Measurements from ENCODE around the gene NCAPD2.
"Not testable (repeated sequence)": the region's sequence is repeated elsewhere in the genome, so short reads cannot be mapped to it uniquely, and the experiment has no call there.

Gene NCAPD2

DNA sequence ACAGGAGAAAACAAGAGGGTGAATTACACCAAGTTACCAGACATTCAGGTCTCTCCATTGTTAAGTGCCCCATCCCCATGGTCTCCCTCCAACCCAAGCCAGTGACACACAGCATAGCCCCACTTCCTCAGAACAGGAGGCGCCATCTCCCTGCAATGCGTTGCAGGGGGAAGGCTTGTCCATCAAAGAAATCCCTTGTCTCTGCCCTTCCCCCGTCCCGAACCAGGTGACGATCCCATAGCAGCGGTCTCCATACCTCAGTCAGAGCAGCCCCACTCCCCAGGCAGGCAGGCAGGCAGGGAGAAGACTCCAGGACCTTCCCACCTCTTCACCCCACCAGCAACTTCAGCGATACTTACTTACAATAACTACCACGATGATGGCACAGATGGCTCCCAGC, 29.4 kb upstream of the NCAPD2 start:
- in situ Hi-C loops (cut with MboI; ENCODE audit: low sequenced_read_pairs) = no loop called here

GRCh38 chr12:6465467-6466183, 28.3 kb upstream of the NCAPD2 start:
- in situ Hi-C loops (cut with MboI; ENCODE audit: low sequenced_read_pairs) = no loop called here

GRCh38 chr12:6466184-6466573, 27.7 kb upstream of the NCAPD2 start:
- in situ Hi-C loops (cut with MboI; ENCODE audit: low sequenced_read_pairs) = no loop called here

DNA sequence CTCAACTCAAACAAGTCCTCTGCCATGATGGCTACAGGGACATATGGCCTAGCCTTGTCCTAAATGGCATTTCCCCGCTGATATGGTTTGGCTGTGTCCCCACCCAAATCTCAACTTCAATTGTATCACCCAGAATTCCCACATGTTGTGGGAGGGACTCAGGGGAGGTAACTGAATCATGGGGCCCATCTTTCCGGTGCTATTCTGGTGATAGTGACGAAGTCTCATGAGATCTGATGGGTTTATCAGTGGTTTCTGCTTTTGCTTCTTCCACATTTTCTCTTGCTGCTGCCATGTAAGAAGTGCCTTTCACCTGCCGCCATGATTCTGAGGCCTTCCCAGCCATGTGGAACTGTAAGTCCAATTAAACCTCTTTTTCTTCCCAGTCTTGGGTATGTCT, 27.2 kb upstream of the NCAPD2 start:
- in situ Hi-C loops (cut with MboI; ENCODE audit: low sequenced_read_pairs) = not testable (repeated sequence)

GRCh38 chr12:6467571-6468282, 26.2 kb upstream of the NCAPD2 start:
- in situ Hi-C loops (cut with MboI; ENCODE audit: low sequenced_read_pairs) = not testable (repeated sequence)

DNA sequence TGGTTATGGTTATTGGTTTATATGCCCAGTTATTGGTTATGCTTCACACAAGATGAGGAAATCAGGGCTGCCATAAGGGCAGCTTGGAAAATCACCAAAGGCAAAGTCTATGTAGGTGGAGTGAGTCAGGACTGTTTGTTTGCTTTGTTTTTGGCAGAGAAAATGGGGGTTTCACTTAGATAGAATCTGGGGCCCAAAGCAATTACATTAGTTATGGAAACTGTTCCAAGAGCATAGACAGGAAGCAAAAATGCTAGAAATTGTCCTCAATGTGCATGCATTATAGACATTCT, 25.7 kb upstream of the NCAPD2 start:
- in situ Hi-C loops (cut with MboI; ENCODE audit: low sequenced_read_pairs) = no loop called here

- in situ Hi-C loops (cut with MboI; ENCODE audit: low sequenced_read_pairs) = no loop called here
Observed at GRCh38 chr12:6469092-6469491, 24.8 kb upstream of the NCAPD2 start.

DNA sequence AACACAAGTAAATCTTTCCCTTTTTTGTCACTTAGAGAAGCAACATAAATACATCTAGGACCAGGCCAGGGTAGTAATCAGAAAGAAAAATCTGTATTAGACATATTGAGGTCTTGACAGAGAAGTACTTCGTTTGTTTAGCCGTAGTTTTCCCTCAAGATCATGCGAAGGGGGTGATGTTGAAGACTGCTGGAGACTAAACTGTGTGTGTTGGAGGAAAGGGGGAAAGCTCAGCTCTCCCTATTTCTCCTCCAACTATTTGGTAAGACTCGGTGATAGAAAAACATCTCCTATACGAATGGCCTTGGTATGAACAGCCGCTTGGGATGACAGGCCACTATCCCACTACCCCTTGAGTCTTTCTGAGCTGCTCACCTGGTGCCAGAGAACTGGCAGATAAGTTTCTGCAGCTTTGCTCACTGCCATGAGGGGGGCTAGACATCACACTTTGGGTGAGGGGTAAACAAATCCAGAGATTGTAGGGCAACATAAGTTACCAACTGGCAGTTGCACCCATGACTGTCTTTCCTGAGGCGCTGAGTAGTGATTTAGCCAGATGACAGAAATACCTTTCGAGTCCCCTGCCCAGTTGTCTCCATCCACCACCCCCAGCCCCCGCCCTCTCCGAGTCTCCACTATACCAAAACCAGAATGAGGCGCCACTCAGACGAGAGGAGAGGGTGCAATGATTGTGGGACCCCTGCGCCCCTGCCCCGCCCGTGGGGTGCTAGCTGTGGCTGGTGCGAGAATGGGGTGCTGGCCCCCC, 24.1 kb upstream of the NCAPD2 start:
- in situ Hi-C loops (cut with MboI; ENCODE audit: low sequenced_read_pairs) = no loop called here

DNA sequence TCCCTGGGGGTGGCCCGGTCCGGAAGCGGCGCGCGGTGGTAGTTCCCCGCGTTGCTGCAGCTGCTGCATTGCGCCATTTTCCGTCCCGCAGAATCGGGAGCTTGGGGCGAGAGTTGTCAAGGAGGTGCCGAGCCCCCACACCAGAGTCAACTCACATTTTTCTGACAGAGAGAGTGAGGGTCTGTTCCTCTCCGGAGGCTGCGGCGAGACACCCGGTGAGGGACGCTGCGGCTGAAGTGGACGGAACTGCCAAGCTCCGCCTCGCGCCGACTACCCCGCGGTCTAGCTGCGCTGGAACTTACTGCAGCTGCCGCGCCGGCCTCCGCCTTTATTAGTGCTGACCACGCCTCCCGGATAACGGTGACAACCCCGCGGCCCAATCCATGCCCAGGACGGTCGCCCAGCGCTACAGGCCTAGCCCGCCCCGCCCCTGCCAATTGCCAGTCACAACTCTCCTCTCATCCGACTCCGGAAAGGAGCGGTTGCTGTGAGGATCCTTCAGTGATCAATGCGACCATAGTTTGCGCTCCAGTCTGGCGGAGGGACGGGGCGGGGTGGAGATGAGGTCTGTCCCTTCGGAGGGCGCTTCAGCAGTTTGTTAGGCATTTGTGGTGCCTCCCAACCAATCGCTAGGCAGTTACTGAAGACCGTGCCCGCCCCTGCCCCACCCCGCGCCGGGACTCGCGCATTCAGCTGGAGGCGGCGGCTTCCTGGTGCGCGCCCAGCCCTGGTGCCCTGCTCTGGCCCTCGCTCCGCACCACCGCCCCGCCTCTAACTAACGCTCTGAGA, 23.3 kb upstream of the NCAPD2 start, which contains the start of gene VAMP1:
TSS of gene VAMP1 (minus strand) at position 303 of the 789 bp plus-strand sequence. CDS start at position 157, 146 bp downstream.
- in situ Hi-C loops (cut with MboI; ENCODE audit: low sequenced_read_pairs) = no loop called here

DNA sequence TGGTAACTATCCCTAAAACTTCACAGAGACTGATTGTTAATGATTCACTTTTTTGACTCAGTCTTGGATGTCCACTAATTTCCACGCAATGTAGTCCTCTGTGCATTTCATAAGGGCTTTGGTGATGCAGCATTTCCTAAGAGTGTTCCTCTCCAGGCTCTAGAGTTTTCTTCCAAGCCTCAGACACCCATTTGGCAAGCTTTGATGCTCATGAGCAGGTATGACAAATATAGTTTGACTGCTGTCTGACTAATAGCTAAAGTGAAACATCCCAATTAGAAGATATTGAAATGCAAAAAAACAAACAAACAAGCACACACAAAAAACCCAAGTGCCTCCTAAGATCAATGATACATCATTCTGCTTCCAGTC, 21.9 kb upstream of the NCAPD2 start:
- in situ Hi-C loops (cut with MboI; ENCODE audit: low sequenced_read_pairs) = no loop called here

GRCh38 chr12:6472491-6472890, 21.4 kb upstream of the NCAPD2 start:
- in situ Hi-C loops (cut with MboI; ENCODE audit: low sequenced_read_pairs) = no loop called here

GRCh38 chr12:6475233-6475975, 18.5 kb upstream of the NCAPD2 start:
- in situ Hi-C loops (cut with MboI; ENCODE audit: low sequenced_read_pairs) = not testable (repeated sequence)

DNA sequence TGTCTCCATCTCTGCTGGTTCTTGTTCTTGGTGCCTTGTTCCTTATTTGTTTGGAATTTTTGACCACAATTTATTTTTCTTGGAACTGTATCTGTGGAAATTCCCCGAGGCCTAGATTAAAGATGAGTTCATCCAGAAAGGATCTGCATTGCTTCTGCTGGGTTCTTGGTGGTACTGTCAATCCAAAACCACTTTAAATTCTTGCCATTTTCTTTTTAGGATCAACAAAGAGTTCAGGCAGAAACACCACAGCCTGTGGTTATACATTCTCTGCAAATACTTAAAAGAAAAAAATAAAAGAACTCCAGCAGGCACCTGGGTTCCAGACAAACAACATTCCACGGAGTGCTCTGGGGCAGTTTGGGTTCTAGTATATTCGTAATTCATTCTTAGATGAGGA, 17.4 kb upstream of the NCAPD2 start:
- in situ Hi-C loops (cut with MboI; ENCODE audit: low sequenced_read_pairs) = no loop called here

GRCh38 chr12:6477601-6478377, 16.1 kb upstream of the NCAPD2 start:
- in situ Hi-C loops (cut with MboI; ENCODE audit: low sequenced_read_pairs) = not testable (repeated sequence)

GRCh38 chr12:6478416-6478815, 15.5 kb upstream of the NCAPD2 start:
- in situ Hi-C loops (cut with MboI; ENCODE audit: low sequenced_read_pairs) = no loop called here

DNA sequence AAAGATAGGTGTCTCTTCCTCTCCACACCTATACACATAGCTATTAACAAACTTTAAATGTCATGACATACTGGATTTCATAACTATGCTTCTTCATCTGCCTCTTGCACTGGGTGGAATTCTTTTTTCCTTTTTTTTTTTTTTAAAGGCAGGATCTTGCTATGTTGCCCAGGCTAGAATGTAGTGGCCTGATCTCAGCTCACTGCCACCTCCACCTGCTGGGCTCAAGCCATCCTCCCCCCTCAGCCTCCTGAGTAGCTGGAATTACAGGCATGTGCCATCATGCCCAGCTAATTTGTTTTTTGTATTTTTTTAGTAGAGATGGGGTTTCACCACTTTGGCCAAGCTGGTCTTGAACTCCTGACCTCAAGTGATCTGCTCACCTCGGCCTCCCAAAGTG, 5.7 kb upstream of the NCAPD2 start:
- in situ Hi-C loops (cut with MboI; ENCODE audit: low sequenced_read_pairs) = no loop called here

DNA sequence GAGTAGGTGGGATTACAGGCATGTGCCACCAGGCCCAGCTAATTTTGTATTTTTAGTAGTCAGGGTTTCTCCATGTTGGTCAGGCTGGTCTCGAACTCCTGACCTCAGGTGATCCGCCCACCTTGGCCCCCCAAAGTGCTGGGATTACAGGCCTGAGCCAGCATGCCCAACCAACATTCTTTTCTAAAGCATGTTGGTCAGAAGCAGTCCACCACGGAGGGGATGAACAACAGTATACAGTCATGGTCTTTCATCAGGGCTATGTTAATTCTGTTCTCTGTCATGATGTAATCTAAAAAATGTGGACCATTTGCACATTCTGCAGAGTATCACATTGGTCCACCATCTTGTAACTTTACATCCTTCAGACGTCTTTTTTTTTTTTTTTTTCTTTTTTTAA, 4.5 kb upstream of the NCAPD2 start:
- in situ Hi-C loops (cut with MboI; ENCODE audit: low sequenced_read_pairs) = no loop called here

DNA sequence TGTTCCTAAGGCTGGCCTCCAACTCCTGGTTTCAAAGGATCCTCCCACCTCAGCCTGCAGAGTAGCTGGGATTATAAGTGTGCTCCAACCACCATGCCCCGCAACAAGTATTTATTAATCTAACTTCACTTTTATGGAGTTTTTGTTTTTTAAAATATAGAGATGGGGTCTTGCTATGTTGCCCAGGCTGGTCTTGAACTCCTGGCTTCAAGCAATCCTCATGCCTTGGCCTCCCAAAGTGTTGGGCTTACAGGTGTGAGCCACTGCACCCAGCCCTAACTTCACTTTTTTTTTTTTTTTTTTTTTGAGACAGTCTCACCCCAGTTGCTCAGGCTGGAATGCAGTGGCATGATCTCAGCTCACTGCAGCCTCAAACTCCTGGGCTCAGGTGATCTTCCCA, 3.2 kb upstream of the NCAPD2 start:
- in situ Hi-C loops (cut with MboI; ENCODE audit: low sequenced_read_pairs) = not testable (repeated sequence)

DNA sequence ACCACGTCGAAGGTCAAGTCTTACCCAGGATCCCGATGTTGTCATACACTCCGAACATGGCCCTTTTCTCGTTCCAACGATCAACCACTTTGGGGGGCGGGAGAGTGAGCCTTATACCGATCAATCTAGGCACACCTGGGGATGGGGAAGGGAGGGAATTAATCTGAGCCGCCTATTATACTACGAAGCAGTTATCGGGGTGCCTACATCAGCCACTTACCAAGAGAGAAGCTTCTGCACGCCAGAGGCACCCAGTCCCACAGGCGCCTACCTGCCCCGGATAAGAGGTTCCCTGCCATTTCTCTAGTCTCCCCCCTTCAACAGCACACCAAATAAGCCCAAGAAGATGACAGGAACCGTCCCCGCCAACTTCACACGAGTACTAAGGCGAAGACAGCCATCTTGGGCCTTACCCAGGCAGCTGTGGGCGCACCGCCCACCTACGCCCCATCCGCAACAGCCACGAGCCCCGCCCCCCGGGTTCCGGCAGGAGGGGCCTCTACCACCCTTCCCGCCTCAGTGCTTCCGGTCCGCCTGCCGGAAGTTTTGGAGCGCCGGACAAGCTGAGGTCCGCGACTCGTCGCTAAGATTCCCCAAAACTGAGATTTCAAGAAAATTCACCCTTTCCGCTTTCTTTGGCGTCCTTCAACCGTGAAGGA, 935 bp upstream of the NCAPD2 start, which contains the start of gene MRPL51:
TSS of gene MRPL51 (minus strand) at position 425 of the 659 bp plus-strand sequence. CDS start at position 299, 126 bp downstream.
- in situ Hi-C loops (cut with MboI; ENCODE audit: low sequenced_read_pairs) = no loop called here
